HEK293 (cell line): ENCODE results near the gene WASF1.

Experiments used
- CTCF ChIA-PET: fragments of 350-600 bp; formaldehyde crosslinking; extraction: SDS; loops from one replicate; lab custom pipeline; 2021; ENCODE audit warnings: antibody characterized with exemption; lab: Yijun Ruan, JAX
- POLR2A ChIA-PET: fragments of 300-600 bp; formaldehyde crosslinking; extraction: SDS; loops from one replicate; lab custom pipeline; 2020; ENCODE audit warnings: antibody characterized with exemption, inconsistent platforms; lab: Yijun Ruan, JAX
- H3K27ac ChIP-seq: fragments of 200-500 bp; sonication (Bioruptor generic); 2 replicates; pipeline ENCODE4 v1.5.1; 2014; ENCODE audit warnings: low read depth, low read length, control low read depth, inconsistent platforms; ENCODE audit errors: extremely low read depth
- H3K36me3 ChIP-seq, 2 experiments: fragments of 200-500 bp in 1 of 2; sonication (Bioruptor generic) in 1 of 2; 1 replicate in 1 of 2; 2 replicates in 1 of 2; pipeline ENCODE4 v1.5.1; 2014 to 2017; ENCODE audit warnings: inconsistent platforms in 2 of 2, low read length in 2 of 2; ENCODE audit not compliant: control insufficient read depth in 2 of 2, insufficient read depth in 1 of 2
- H3K4me1 ChIP-seq: fragments of 200-500 bp; sonication (Bioruptor generic); 2 replicates; pipeline ENCODE4 v1.5.1; 2014; ENCODE audit warnings: mild to moderate bottlenecking, low read length, inconsistent platforms; ENCODE audit not compliant: control insufficient read depth, insufficient read depth
- H3K4me3 ChIP-seq: 2 replicates; pipeline ENCODE4 v1.5.1; 2011; ENCODE audit warnings: low read depth, mild to moderate bottlenecking, control low read depth, low read length, moderate library complexity
- H3K9me3 ChIP-seq: fragments of 200-500 bp; sonication (Bioruptor generic); 2 replicates; pipeline ENCODE4 v1.5.1; 2014; ENCODE audit warnings: low read depth, low read length, inconsistent platforms; ENCODE audit not compliant: control insufficient read depth, insufficient read depth
- BCL11A ChIP-seq: fragments of 450-650 bp; formaldehyde crosslinking; IDR thresholded peaks from 2 replicates; pipeline ENCODE4 v1.5.1; 2016; ENCODE audit warnings: low read depth, missing biosample characterization, missing genetic modification characterization
- EGR2 ChIP-seq: fragments of 450-650 bp; formaldehyde crosslinking; IDR thresholded peaks from 2 replicates; pipeline ENCODE4 v1.5.1; 2016; ENCODE audit warnings: low read depth, missing biosample characterization, missing genetic modification characterization
- GLIS2 ChIP-seq: fragments of 450-650 bp; formaldehyde crosslinking; IDR thresholded peaks from 2 replicates; pipeline ENCODE4 v1.5.1; 2016; ENCODE audit warnings: missing biosample characterization, missing genetic modification characterization
- KLF8 ChIP-seq: fragments of 450-650 bp; formaldehyde crosslinking; IDR thresholded peaks from 2 replicates; pipeline ENCODE4 v1.5.1; 2016; ENCODE audit warnings: missing biosample characterization, missing genetic modification characterization
- OSR2 ChIP-seq: fragments of 450-650 bp; formaldehyde crosslinking; IDR thresholded peaks from 2 replicates; pipeline ENCODE4 v1.5.1; 2016; ENCODE audit warnings: missing biosample characterization, missing genetic modification characterization
- TCF7L2 ChIP-seq: IDR thresholded peaks from 2 replicates; pipeline ENCODE4 v1.6.1; 2011; ENCODE audit warnings: low read depth, mild to moderate bottlenecking, inconsistent platforms, low read length, moderate library complexity, borderline replicate concordance
- ZBTB17 ChIP-seq: fragments of 450-650 bp; formaldehyde crosslinking; IDR thresholded peaks from 2 replicates; pipeline ENCODE4 v1.5.1; 2016; ENCODE audit warnings: missing biosample characterization, missing genetic modification characterization
- ZBTB48 ChIP-seq: fragments of 450-650 bp; formaldehyde crosslinking; IDR thresholded peaks from 2 replicates; pipeline ENCODE4 v1.5.1; 2016; ENCODE audit warnings: missing biosample characterization, missing genetic modification characterization
- ZBTB8A ChIP-seq: fragments of 450-650 bp; formaldehyde crosslinking; IDR thresholded peaks from 2 replicates; pipeline ENCODE4 v1.5.1; 2016; ENCODE audit warnings: missing biosample characterization, missing genetic modification characterization
- ZIC2 ChIP-seq: fragments of 450-650 bp; formaldehyde crosslinking; IDR thresholded peaks from 2 replicates; pipeline ENCODE4 v1.5.1; 2016; ENCODE audit warnings: missing biosample characterization, missing genetic modification characterization
- ZNF140 ChIP-seq: fragments of 450-650 bp; formaldehyde crosslinking; IDR thresholded peaks from 2 replicates; pipeline ENCODE4 v1.5.1; 2016; ENCODE audit warnings: missing biosample characterization, missing genetic modification characterization
- ZNF266 ChIP-seq: fragments of 450-650 bp; formaldehyde crosslinking; IDR thresholded peaks from 2 replicates; pipeline ENCODE4 v1.5.1; 2016; ENCODE audit warnings: missing biosample characterization, missing genetic modification characterization, low read depth
- ZNF274 ChIP-seq, 2 experiments: fragments of 200-500 bp in 1 of 2; fragments of 450-650 bp in 1 of 2; sonication (Bioruptor generic) in 1 of 2; formaldehyde crosslinking in 1 of 2; IDR thresholded peaks; 2 replicates each; pipeline versions ENCODE4 v1.5.1 to v1.6.1; 2014 to 2016; ENCODE audit warnings: borderline replicate concordance in 1 of 2, inconsistent platforms in 1 of 2, low read length in 1 of 2, missing biosample characterization in 1 of 2, missing genetic modification characterization in 1 of 2
- ZNF324 ChIP-seq: fragments of 450-650 bp; formaldehyde crosslinking; IDR thresholded peaks from 2 replicates; pipeline ENCODE4 v1.5.1; 2016; ENCODE audit warnings: missing biosample characterization, missing genetic modification characterization
- ZNF341 ChIP-seq: fragments of 450-650 bp; formaldehyde crosslinking; IDR thresholded peaks from 2 replicates; pipeline ENCODE4; 2016; ENCODE audit warnings: low read depth, missing biosample characterization, missing genetic modification characterization
- ZNF555 ChIP-seq: fragments of 450-650 bp; formaldehyde crosslinking; conservative IDR thresholded peaks from 2 replicates; pipeline ENCODE4 v1.5.1; 2017; ENCODE audit warnings: missing biosample characterization, mild to moderate bottlenecking, missing genetic modification characterization, inconsistent platforms
- ZNF558 ChIP-seq: fragments of 450-650 bp; formaldehyde crosslinking; IDR thresholded peaks from 2 replicates; pipeline ENCODE4 v1.5.1; 2016; ENCODE audit warnings: missing biosample characterization, missing genetic modification characterization
- ZNF621 ChIP-seq: fragments of 450-650 bp; formaldehyde crosslinking; IDR thresholded peaks from 2 replicates; pipeline ENCODE4 v1.5.1; 2017; ENCODE audit warnings: missing biosample characterization, missing genetic modification characterization
- ZNF660 ChIP-seq: fragments of 450-650 bp; IDR thresholded peaks from 2 replicates; pipeline ENCODE4 v1.5.1; 2018; ENCODE audit warnings: missing biosample characterization, mild to moderate bottlenecking, missing genetic modification characterization
- ZNF670 ChIP-seq: fragments of 450-650 bp; formaldehyde crosslinking; IDR thresholded peaks from 2 replicates; pipeline ENCODE4 v1.5.1; 2016; ENCODE audit warnings: missing biosample characterization, missing genetic modification characterization, low read depth
- ZNF792 ChIP-seq: fragments of 450-650 bp; formaldehyde crosslinking; IDR thresholded peaks from 2 replicates; pipeline ENCODE4 v1.5.1; 2016; ENCODE audit warnings: missing biosample characterization, missing genetic modification characterization
- TF ChIP-seq, protein P1 (sequence below): fragments of 450-650 bp; formaldehyde crosslinking; IDR thresholded peaks from 2 replicates; pipeline ENCODE4 v1.5.1; 2016; ENCODE audit warnings: missing biosample characterization, missing genetic modification characterization
- TF ChIP-seq, protein P2 (sequence below): fragments of 450-650 bp; formaldehyde crosslinking; IDR thresholded peaks from 2 replicates; pipeline ENCODE4 v1.5.1; 2016; ENCODE audit warnings: missing biosample characterization, missing genetic modification characterization
- TF ChIP-seq, protein P3 (sequence below): fragments of 450-650 bp; formaldehyde crosslinking; IDR thresholded peaks from 2 replicates; pipeline ENCODE4 v1.5.1; 2016; ENCODE audit warnings: missing biosample characterization, missing genetic modification characterization
- TF ChIP-seq, protein P4 (sequence below): fragments of 450-650 bp; formaldehyde crosslinking; IDR thresholded peaks from 2 replicates; pipeline ENCODE4 v1.5.1; 2017; ENCODE audit warnings: missing biosample characterization, mild to moderate bottlenecking, missing genetic modification characterization, moderate library complexity

The WASF1 gene

DNA sequence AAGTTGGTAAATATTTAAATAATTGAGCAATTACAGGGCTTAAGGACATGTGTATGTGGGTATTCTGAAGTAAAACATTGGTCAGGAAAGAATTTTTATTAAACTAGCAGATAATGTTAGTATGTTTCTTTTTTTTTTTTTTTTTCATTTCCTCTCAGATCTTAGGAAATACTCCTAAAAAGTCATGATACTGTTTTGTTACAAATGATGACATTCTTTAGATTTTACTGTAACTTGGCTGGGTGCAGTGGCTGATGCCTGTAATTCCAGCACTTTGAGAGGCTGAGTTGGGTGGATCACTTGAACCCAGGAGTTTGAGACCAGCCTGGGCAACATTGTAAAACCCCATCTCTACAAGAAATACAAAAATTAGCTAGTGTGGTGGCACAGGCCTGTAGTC, 42.3 kb upstream of the WASF1 start (continued):
- TF ChIP-seq ZBTB48 (no peak), ZNF621 (no peak)

DNA sequence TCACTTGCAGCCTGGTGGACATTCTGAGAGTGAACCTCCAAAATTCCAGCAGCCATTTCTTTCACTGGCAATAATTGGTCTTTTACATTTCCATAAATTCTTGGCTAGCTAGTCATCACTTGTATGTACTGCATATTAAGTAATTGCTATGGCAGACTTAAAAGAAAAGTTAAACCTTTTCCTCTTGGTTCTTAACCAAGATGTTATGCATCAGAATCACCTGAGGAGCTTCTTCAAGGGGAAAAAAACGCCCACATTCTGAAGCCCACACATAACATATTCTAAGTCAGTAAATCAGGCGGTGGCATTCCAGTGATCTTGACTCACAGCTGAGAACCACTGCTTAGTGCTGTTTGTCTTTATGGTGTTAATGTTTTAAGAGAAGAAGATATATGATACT, 37.8 kb upstream of the WASF1 start:
- ChIA-PET CTCF (interaction anchor here (1.0 kb wide), 1 partner anchor 21 kb away, joined by 3 read pairs; no protein-coding TSS in a partner anchor), POLR2A (no interaction called here)
- no peak overlapping the region for H3K27ac ChIP-seq
- H3K4me3 ChIP-seq, result no peak overlapping the region
- no peaks in the 10 kb centered on the region for H3K4me1 ChIP-seq
- H3K9me3 ChIP-seq, result no peaks in the 10 kb centered on the region
- H3K36me3 ChIP-seq, result peaks cover 25 to 89% of the 10 kb centered on the region in 2 experiments
- TF ChIP-seq ZNF274 (IDR thresholded peaks at IDR 0.05; ENCODE audit: low read length) (no peak), ZNF274 (tag by site-specific recombination; IDR thresholded peaks at IDR 0.05; ENCODE audit: borderline replicate concordance) (no peak), ZNF792 (tag by site-specific recombination) (no peak), OSR2 (no peak), EGR2 (tag by site-specific recombination) (no peak), ZNF558 (tag by site-specific recombination) (no peak), ZNF140 (tag by site-specific recombination) (no peak)
- TF ChIP-seq, protein P1, sequence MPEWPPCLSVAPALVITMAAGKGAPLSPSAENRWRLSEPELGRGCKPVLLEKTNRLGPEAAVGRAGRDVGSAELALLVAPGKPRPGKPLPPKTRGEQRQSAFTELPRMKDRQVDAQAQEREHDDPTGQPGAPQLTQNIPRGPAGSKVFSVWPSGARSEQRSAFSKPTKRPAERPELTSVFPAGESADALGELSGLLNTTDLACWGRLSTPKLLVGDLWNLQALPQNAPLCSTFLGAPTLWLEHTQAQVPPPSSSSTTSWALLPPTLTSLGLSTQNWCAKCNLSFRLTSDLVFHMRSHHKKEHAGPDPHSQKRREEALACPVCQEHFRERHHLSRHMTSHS (tag by site-specific recombination), result no peak

GRCh38 chr6:110216140-110216539, 36.7 kb upstream of the WASF1 start:
- CTCF ChIA-PET, result interaction anchor here (1.2 to 1.7 kb wide), 2 partner anchors 9 to 11 kb away, joined by 5 to 6 read pairs; no protein-coding TSS in a partner anchor
- H3K36me3 ChIP-seq, result peaks cover 21 to 96% of the 10 kb centered on the region in 2 experiments
- no peak for TF ChIP-seq GLIS2 (tag by site-specific recombination)
- TF ChIP-seq, protein P2, sequence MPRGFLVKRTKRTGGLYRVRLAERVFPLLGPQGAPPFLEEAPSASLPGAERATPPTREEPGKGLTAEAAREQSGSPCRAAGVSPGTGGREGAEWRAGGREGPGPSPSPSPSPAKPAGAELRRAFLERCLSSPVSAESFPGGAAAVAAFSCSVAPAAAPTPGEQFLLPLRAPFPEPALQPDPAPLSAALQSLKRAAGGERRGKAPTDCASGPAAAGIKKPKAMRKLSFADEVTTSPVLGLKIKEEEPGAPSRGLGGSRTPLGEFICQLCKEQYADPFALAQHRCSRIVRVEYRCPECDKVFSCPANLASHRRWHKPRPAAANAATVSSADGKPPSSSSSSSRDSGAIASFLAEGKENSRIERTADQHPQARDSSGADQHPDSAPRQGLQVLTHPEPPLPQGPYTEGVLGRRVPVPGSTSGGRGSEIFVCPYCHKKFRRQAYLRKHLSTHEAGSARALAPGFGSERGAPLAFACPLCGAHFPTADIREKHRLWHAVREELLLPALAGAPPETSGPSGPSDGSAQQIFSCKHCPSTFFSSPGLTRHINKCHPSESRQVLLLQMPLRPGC (tag by site-specific recombination), result no peak
- TF ChIP-seq ZIC2, result no peak
- no peak for TF ChIP-seq TCF7L2
- no peak for TF ChIP-seq ZNF324 (tag by site-specific recombination)
- TF ChIP-seq ZNF274 (IDR thresholded peaks at IDR 0.05; ENCODE audit: low read length), result no peak
- TF ChIP-seq ZNF274 (tag by site-specific recombination; IDR thresholded peaks at IDR 0.05; ENCODE audit: borderline replicate concordance), result no peak
- no peak for TF ChIP-seq ZNF660 (tag by site-specific recombination)
- TF ChIP-seq ZNF670 (tag by site-specific recombination), result no peak
- TF ChIP-seq BCL11A (tag by site-specific recombination), result no peak
- no peak for TF ChIP-seq ZNF266 (tag by site-specific recombination)
- TF ChIP-seq ZBTB8A (tag by site-specific recombination), result no peak
- TF ChIP-seq, protein P3, sequence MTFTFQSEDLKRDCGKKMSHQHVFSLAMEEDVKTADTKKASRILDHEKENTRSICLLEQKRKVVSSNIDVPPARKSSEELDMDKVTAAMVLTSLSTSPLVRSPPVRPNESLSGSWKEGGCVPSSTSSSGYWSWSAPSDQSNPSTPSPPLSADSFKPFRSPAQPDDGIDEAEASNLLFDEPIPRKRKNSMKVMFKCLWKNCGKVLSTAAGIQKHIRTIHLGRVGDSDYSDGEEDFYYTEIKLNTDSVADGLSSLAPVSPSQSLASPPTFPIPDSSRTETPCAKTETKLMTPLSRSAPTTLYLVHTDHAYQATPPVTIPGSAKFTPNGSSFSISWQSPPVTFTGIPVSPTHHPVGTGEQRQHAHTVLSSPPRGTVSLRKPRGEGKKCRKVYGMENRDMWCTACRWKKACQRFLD (tag by site-specific recombination), result no peak
- no peak for TF ChIP-seq KLF8 (tag by site-specific recombination)
- TF ChIP-seq ZNF341, result no peak
- TF ChIP-seq, protein P4, sequence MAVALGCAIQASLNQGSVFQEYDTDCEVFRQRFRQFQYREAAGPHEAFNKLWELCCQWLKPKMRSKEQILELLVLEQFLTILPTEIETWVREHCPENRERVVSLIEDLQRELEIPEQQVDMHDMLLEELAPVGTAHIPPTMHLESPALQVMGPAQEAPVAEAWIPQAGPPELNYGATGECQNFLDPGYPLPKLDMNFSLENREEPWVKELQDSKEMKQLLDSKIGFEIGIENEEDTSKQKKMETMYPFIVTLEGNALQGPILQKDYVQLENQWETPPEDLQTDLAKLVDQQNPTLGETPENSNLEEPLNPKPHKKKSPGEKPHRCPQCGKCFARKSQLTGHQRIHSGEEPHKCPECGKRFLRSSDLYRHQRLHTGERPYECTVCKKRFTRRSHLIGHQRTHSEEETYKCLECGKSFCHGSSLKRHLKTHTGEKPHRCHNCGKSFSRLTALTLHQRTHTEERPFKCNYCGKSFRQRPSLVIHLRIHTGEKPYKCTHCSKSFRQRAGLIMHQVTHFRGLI (tag by site-specific recombination), result no peak
- TF ChIP-seq ZNF555, result no peak
- TF ChIP-seq ZBTB17 (tag by site-specific recombination), result no peak
- H3K27ac ChIP-seq, result no peak overlapping the region
- H3K4me3 ChIP-seq, result no peak overlapping the region
- no peaks in the 10 kb centered on the region for H3K9me3 ChIP-seq
- POLR2A ChIA-PET, result no interaction called here
- no peaks in the 10 kb centered on the region for H3K4me1 ChIP-seq
